NCI-H2196 treated with DMSO at 0.1 percent for 48 hours (cell line): Measurements from ENCODE around the gene LRRC15.

Source experiments
- DNase-seq: peaks from one replicate; lab custom pipeline; 2025; ENCODE audit not compliant: unreplicated experiment; lab: John Stamatoyannopoulos, UW

The LRRC15 gene

DNA sequence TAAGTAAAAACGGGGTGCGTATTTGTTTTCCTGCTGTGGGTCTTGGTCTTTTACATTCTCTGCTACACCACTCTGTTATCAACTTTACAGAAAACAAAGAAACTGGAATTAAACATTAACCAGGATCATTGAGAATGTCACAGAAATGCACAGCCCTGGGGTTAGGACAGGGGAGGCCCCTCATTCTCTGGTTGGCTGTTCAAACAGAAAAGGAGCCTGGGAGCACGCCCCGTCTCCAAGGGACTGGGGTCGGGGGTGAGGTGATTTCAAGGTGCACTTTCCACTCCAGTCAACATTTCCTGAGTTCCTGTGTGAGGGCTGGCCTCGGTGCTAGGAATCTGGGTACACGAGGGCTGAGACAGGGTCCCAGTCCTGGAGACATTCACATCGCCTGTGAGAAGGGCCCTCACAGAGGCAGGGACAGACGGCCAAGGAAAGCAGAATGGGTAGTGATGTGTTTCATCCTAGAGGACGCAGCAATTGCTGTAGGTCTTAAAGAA lies 48.7 kb downstream of the LRRC15 start:
- no peak for DNase-seq

DNA sequence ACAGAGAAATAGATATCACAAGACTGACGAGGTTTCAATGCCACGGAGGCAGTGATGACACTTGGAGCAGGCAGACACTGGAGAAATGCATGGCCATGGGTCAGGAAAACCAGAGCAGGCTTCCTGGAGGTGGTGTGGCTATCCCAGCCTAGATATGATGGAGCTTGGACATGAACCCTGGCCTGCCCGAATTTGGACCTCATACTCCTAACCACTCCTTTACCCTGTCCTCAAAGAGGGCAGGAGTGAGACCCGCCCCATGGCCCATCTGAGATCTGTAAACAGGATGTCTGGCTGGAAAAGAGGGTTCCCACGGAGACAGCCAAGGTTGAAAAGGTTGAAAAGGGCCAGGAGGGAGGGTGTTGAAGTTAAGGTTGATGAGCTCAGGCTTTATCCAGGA lies 49.4 kb downstream of the LRRC15 start:
- no peak for DNase-seq

DNA sequence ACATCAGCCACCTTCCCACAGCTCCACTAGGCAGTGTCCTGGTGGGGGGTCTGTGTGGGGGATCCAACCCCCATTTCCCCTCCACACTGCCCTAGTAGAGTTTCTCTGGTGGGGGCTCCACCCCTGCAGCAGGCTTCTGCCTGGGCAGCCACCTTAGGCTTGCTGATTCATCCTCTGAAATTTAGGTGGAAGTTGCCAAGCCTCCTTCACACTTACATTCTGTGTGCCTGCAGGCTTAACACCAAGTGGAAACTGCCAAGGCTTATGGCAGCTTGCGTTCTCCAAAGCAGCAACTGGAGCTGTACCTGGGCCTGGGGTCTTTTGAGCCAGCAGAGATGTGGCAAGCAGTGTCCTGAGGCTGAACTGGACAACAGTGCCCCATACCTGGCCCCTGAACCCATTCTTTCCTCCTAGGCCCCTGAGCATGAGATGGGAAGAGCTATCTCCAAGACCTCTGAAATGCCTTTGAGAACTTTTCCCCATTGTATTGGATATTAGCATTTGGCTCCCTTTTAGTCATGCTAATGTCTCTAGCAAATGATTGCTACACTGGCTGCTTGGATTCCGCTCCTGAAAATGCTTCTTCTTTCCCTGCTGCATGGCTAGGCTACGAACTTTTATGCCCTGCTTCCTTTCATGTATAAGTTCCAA lies 50.9 kb downstream of the LRRC15 start:
- no peak for DNase-seq

DNA sequence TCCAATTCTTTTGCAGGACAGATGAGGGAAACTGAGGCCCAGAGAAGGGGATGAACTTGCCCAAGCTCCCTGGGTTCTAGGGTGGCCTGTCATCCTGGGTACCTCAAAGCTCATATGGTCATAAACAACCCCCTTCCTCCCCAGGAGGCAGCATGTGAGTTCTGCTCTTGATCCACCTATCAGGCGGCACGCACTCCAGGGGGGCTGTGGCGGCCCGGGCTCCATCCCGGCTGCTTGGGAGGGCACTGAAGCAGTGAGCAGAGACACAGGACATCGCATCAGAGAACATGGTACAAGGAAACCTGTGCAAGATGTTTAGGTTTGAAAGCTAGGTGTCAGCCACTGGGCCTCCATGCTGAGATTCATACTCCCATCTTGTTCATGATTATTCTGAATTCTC lies 52.6 kb downstream of the LRRC15 start:
- DNase-seq, result no peak

DNA sequence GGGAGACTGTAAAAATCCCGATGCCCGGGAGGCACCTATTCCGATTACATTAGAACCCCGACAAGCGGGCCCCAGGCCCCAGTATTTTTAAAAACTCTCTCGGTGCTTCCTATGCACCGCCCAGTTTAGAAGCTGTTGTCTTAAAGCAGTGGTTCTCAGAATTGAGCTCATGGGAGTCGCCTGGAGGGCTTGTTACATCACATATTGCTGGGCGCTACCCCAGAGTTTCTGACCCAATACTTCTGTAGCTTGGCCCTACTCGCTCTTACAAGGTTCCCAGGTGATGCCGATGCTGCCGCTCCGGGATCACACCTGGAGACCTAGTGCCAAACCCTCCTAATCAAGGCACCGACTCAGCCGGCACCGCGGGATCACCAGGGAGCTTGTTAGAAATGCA lies 53.6 kb downstream of the LRRC15 start:
- DNase-seq, result no peak

DNA sequence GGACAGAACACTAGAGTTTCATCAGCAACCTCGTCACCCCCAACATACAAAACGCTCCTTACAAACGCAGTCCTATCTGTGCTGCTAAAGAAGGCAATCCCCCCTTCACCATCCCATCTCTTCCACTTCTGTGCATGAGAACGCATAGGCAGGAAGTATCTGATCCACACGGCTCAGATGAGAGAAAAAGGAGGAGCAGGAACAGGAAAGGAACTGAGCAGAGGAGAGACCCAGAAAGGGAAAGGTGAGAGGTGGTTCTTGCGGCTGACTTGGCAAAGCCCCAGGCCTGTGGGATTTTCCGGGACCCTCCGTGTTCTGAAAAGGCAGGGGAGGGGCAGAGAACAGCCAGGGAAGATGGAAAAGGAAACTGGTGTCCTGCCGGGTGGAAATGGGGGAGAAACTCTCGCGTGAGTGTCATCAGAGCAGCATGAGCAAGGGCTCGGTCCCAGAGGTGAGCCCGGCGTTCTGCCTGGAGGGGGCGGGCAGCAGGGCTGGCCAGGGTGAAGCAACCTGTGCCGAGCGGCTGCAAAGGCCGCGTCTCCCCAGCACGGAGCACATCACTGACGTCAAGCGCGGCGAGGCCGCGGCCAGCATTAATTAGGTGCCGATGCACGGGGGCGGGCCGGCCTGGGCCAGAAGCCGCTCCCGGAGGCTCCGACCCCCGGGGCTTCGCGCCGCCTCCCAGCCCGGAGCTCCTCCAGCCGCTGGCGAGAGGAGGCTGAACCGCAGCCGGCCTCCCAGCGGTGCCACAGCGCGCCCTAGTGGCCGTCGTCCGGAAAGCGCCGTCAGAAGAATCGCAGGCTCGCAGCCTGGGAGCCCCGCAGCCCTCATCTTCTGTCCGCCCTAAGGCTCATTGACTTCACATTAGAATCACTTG lies 54.2 kb downstream of the LRRC15 start:
- peak; percentile 98 for DNase-seq

DNA sequence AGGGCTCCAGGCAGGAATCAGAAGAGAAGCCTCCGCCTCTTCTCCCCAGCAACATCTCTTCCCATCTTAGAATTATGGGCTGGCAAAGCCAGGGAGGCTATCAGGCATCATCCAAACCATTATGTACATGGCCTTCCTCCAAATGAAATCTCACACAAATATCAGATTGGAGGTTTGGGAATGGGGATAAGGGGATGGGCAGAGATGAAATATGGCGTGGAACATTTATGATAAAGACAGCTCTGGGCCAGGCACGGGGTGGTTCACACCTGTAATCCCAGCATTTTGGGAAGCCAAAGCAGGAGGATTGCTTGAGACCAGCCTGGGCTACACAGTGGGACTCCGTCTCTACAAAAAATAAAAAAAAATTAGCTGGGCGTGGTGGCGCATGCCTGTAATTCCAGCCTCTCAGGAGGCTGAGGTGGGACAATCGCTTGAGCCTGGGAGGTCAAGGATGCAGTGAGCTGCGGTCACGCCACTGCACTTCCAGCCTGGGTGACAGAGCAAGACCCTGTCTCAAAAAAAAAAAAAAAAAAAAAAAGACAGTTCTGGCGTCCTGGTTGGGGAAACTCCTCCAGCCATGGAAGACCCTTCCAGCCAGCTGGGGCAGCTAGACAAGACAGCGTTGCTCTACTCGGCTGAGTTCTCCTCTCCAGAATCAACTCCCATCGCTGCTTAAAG lies 55.0 kb downstream of the LRRC15 start:
- no peak for DNase-seq

DNA sequence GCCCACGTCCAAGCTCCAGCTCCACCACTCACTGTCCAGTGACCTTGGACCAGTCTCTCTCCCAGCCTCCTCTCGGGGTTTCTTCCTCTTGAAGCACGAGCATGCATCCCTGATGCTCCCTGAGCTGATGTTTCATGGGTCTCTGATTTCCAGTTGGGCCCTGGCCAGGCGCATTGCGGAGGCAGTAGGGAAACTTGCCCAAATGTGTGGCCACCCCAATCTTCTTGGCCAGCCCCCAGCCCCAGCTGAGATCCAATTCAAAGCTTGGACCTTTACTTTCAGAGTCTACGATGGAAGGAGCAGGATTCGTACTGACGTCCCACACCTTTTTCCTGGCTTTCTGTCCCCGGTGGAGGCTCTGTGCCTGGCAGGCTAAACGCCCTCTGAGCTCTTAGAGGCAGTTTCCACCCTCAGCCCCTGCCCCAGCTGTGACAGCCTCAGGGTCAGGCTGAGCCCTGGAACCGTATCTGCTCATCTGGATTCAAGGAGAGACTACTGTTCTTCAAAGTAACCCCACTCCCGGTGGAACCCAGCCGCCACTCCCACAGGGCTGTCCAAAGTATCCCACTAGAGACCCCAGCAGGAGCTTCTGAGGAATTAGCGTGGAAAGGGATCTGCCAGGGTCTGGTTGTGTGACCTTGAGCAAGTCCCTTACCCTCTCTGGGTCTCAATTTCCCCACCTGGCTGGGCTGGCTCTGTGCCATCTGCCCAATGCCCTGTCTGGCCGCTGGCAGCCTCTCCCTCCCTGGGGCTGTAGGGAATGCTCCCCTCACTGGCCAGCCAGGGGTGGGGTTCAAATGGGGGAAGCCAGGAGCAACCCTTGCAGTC lies 55.8 kb downstream of the LRRC15 start:
- DNase-seq, result peak; percentile 63

DNA sequence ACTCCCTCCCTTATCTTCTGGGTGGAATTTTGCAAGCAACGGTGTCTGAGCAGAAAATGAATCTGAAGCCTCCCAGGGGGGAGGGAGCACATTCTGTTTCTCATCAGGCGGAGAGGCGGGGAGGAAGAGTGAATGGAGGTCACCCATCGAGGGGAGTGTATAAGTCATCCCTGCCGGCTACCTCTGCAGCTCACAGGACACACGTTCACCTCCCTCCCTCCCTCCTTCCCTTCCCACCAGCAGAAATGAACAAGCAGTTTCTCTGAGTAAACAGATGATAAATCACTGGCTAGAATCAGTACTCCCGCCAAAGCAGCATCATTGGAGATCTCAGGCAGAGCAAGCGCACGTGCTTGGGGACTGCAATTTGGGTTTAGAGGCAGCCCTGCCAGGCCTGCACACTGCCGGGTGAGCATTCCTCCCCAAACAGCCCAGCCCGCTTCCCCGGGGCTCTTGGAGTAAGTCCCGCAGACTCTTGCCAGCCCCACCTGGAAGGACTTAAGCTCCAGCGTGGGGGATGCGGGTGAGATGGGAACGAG lies 56.7 kb downstream of the LRRC15 start:
- peak; percentile 67 for DNase-seq

DNA sequence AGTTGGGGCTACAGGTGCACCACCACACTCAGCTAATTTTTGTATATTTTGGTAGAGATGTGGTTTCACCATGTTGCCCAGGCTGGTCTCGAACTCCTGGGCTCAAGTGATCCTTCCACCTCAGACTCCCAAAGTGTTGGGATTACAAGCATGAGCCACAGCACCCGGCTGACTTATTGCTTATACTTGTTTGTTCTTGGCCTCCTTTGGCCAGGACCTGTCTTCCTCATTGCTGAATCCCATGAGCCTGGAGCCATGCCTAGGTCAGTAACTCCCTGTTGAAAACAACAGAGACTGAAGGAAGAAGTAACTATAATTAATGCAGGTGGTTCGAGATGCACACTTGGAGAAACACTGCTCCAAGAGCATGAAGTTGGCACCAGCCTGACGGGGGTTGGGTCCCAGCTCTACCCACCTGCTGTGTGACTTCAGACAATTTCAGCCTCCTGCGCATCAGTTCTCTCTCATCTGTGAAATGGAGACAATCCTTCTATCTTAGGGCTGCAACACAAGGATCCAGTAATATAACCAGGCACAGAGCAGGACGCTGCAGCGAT lies 57.3 kb downstream of the LRRC15 start:
- DNase-seq, result no peak

DNA sequence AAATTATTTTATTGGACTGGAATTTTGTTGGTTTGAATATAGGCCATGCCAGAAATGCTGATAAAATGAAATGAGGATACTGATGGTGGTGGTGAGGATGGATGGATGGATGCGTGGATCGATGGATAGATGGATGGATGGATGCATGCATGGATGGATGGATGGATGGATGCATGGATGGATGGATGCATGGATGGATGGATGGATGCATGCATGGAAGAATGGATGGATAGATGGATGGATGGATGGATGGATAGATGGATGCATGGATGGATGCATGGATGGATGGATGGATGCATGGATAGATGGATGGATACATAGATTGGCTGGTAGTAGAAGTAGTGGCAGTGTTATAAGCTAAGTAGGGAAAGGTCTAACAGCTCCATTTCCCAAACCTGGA lies 58.5 kb downstream of the LRRC15 start:
- no peak for DNase-seq

DNA sequence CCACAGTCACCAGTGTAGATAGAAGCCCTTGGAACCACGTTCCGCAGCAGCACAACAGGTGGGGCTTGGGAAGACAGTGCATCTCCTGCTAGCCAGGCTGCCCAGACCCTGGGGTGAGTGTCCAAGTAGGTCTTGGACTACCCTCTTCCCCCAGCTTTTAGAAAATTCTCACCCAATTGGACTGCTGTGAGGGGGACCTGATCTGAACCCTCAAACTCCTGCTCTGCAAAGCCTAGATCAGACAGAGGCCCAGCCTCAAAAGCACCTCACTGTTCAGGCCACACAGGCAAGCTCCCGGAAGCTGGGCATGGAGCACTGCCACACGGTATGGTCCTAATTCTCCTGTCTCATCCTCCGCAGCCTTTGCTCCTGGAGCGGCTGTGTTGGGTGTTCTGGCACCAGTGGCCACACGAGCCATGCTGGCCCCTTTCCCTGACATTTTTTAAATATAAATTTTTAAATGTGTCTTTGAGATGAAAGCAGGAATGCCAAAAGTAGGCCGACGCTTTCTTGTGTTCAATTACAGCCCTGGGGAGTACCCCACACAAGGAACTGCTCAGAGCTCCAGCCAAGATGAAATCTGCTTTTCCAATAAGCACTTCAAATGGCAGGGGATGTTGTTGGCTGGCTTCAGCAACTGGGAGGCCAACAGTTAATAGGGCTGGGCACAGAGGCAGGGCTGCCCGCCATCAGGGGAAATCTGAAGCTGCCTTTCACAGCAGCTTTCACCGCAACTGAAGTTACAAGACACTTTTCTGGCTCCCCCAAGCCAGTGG lies 59.3 kb downstream of the LRRC15 start:
- DNase-seq, result no peak

DNA sequence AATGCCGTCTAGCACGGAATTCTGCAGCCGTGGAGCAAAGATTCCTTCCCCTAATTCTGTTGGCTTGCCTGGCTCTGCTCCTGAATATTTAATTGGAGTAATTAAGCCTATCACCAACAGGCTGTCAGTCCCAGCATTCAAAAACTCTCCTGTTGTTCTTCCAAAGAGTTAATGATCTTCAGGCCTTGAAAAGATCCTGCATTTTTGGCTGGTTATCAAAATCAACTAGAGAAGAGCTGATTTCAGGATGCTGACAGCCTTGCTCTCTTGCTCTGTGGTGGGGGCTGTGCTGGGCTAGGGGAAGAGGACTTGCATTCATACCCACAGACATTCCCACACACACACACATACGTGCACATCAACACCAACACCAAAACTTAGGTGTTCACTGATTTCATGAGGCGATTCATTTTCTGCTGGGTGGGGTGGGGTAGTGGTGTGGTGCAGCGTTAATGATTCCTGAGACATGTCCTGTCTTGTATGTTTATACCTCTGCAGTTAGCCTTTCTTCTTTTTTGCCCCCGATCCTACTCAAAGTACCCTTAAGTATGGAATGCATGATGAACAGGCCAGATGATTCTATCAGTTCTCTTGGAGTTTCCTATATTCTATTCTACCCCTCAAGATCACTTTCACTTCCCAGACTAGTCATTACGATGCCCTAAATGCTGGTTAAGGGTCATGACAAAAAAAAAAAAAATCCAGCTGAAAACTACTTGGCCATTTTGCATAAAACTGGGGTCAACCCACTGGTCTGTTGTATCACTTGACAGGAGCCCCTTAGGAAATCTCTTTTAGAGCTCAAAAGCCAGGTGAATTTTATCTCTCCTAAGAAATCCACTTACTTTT lies 60.7 kb downstream of the LRRC15 start:
- no peak for DNase-seq

DNA sequence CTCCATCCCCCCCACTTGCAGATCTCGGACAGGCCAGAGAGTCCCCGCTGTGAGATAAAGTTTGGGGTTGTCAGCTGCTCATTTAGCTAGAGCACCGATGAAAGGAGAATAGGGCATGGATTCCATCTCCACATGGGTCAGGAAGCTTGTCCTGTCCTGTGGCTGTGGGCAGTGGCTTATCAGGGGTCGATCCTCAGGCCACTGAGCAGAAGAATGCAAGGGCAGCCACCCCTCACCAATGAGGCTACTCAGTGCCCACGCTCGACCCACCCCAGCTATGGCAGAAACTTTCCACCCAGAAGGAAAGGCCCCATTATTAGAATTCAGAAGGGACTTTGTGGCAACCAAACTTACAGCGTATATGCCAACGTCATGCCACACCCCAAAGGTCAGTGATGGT lies 61.7 kb downstream of the LRRC15 start:
- DNase-seq, result no peak

DNA sequence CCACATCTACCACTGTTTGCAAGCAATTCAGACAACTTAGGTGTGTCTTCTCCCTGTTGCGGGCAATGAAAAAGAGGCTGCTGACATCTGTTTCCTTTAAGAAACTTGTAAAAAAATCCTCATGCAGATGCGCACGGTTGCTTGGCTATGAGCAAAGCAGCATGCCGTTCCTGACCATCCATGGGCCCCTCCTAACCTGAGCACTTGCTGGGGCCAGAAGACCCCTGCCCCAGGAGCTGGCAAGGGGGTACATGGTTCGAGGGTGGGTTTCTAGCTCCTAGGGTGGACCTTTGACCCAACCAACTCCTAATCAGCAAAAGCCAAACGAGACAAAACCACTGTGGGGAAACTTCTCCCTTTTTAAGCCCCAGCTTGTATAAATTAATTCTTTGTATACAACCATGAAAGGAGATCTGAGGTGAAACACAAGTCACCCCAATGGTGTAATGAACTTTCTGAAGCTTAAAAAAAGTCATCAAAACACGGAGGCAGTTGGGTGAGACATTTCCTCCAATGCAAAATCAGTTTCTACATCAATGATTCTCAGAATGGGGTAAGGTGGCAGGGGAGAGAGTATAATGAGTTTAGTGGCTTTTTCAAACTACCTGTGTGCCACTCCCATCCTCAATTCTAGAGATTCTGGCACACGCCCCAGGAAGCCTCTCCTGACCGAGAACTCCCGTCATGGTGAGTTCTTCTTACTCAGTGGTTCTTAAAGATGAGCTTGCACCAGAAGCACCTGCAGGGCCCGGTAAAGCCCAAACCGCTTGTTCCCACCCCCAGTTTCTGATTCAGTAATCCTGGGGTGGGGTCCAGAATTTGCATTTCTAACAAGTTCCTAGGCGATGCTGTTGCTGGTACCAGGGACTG lies 62.5 kb downstream of the LRRC15 start:
- no peak for DNase-seq

DNA sequence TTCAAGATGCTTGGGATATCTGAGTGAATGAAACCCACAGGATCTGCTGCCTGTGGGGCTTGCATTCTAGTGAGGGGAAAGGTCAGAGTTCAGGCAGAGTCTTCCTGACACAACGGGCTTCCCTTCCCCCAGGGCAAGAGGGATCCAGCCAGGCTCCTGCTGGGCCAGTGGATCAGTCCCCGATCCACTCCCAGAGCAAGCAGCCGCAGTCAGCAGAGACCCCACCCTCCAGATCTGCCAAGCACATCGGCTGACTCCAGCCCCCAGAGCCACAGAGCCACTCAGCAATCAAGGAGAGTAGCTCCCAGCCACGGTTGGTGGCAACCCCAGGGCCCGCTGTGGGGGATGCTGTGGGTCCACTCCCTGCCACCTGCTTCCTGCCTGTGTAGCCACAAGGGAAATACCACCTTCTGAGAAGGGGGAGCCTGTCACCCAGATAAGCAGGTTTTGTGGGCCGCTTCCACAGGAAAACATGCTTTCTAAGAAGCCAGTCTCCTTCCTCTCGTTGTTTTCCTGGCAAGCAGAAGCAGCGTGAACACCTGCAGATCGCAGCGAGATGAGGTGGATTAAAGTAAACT lies 63.3 kb downstream of the LRRC15 start:
- no peak for DNase-seq

DNA sequence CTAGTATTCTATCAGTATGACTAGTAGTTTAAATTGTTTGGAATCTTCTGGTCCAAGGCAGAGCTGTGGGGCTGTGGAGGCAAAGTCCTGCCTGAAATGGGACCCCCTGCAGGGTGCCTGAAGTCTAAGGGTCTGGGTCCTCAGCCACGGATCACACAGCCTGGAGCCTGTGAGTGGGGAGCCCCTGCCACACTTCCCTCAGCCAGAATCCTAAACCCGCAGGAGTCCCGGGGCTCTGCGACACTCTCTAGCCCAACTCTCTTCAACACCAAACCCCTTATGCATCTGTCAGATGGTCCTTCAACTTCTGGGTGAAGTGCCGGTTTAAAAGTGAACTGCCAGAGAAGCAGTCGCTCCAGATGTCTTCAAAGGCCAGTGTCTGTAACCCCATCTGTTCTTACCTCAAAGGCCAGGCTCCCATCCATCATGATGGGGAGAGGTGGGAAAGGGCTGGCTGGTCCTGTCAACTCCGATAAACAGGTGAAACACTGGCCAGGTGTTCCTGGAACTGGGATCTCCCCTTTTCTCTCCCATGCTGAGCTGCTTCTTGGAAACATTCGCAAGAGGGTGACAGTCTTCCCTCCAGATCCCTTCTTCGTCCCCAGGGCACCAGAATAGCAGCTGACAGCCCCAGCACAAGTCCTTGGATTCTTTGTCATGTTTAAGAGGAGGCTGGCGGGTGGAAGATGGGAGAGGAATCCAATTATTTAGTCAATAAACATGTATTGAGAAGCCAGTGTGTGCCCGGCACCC lies 64.0 kb downstream of the LRRC15 start:
- DNase-seq, result no peak
